HCT116 (cell line): Measurements from ENCODE around the gene CEP120. TPM values are rescaled to one million over a fixed set of nuclear protein-coding genes. Genes with fewer than 3 reads are reported as not detected.
"Not testable (repeated sequence)": the region's sequence is repeated elsewhere in the genome, so short reads cannot be mapped to it uniquely, and the experiment has no call there.

Source experiments
- ATAC-seq: fragments of 200-7000 bp; cut with Tn5 transposase; 2 replicates; pipeline ENCODE4 v1.9.1; 2020; ENCODE audit warnings: mild to moderate bottlenecking, moderate library complexity
- BruUV-seq: library from RNA; stranded (reverse); fragments of 400-500 nt; replicated peaks from 2 replicates; lab custom pipeline; 2021; lab: Mats Ljungman, UMichigan
- CTCF ChIA-PET: fragments of 300-600 bp; sonication (Branson Sonifier 250); formaldehyde crosslinking; loops from one replicate; lab custom pipeline; 2021; ENCODE audit warnings: antibody characterized with exemption; lab: Charles Lee
- POLR2A ChIA-PET: fragments of 300-600, 350-600 bp; sonication (Branson Sonifier 250); formaldehyde crosslinking; loops from one replicate; lab custom pipeline; 2021; ENCODE audit warnings: antibody characterized with exemption; lab: Charles Lee
- RAD21 ChIA-PET, 2 experiments: fragments of 300-600 bp; sonication (Branson Sonifier 250); formaldehyde crosslinking; loops; one replicate each; lab custom pipeline; 2023; ENCODE audit warnings: low total read pairs in 2 of 2; ENCODE audit not compliant: uncharacterized antibody in 2 of 2, unreplicated experiment in 2 of 2, low non-redundant PET in 1 of 2; lab: Charles Lee
- DNase-seq: peaks from one replicate; pipeline ENCODE4 v3.0.0-alpha.2; 2010; ENCODE audit warnings: low read depth, low spot score
- H2AFZ ChIP-seq: fragments of 200-600 bp; shearing (Covaris generic), sonication (generic); 2 replicates; pipeline ENCODE4 v1.6.1; 2017; ENCODE audit warnings: low read depth, mixed run types, mixed read lengths, antibody characterized with exemption, low read length; ENCODE audit not compliant: poor library complexity, severe bottlenecking
- H3K27ac ChIP-seq: 2 replicates; pipeline ENCODE4 v1.5.1; 2012; ENCODE audit warnings: low read depth, low read length
- H3K27me3 ChIP-seq: fragments of 200-600 bp; sonication (generic); 2 replicates; pipeline ENCODE4 v1.6.1; 2016; ENCODE audit warnings: mixed run types, low read length, mixed read lengths; ENCODE audit not compliant: insufficient read depth
- H3K36me3 ChIP-seq, 2 experiments: fragments of 200-500 bp in 1 of 2; fragments of 200-600 bp in 1 of 2; sonication (Bioruptor generic) in 1 of 2; sonication (generic) in 1 of 2; 2 replicates each; pipeline versions ENCODE4 v1.5.1 to v1.6.1; 2014 to 2016; ENCODE audit warnings: low read length in 2 of 2, inconsistent platforms in 1 of 2, mixed read lengths in 1 of 2, mixed run types in 1 of 2; ENCODE audit not compliant: insufficient read depth in 2 of 2, control insufficient read depth in 1 of 2
- H3K4me1 ChIP-seq, 2 experiments: fragments of 200-600 bp in 1 of 2; sonication (generic) in 1 of 2; 2 replicates each; pipeline versions ENCODE4 v1.5.1 to v1.6.1; 2012 to 2017; ENCODE audit warnings: low read length in 2 of 2, inconsistent platforms in 1 of 2, mild to moderate bottlenecking in 1 of 2, mixed read lengths in 1 of 2, mixed run types in 1 of 2, moderate library complexity in 1 of 2; ENCODE audit not compliant: insufficient read depth in 2 of 2, control insufficient read depth in 1 of 2
- H3K4me2 ChIP-seq: fragments of 200-600 bp; sonication (generic); 2 replicates; pipeline ENCODE4 v1.6.1; 2017; ENCODE audit warnings: mixed run types, low read length, mixed read lengths
- H3K4me3 ChIP-seq, 2 experiments: fragments of 200-600 bp in 1 of 2; sonication (generic) in 1 of 2; replicated peaks in 1 of 2; 2 replicates each; pipeline ENCODE4 v1.5.1; 2011 to 2016; ENCODE audit warnings: low read length in 2 of 2, control low read depth in 1 of 2, low read depth in 1 of 2, mild to moderate bottlenecking in 1 of 2, mixed read lengths in 1 of 2, mixed run types in 1 of 2
- H3K79me2 ChIP-seq: fragments of 200-600 bp; sonication (generic); 2 replicates; pipeline ENCODE4 v1.6.1; 2017; ENCODE audit warnings: mild to moderate bottlenecking, mixed run types, low read length, moderate library complexity, mixed read lengths; ENCODE audit not compliant: insufficient read depth
- H3K9ac ChIP-seq: fragments of 200-600 bp; sonication (generic); 2 replicates; pipeline ENCODE4 v1.6.1; 2016; ENCODE audit warnings: low read length, mixed read lengths
- H3K9me2 ChIP-seq: fragments of 200-600 bp; sonication (generic), shearing (Covaris generic); 2 replicates; pipeline ENCODE4 v1.6.1; 2017; ENCODE audit warnings: mixed run types, mild to moderate bottlenecking, moderate library complexity; ENCODE audit not compliant: insufficient read depth
- H3K9me3 ChIP-seq, 2 experiments: fragments of 200-500 bp in 1 of 2; fragments of 200-600 bp in 1 of 2; sonication (Bioruptor generic) in 1 of 2; sonication (generic) in 1 of 2; 2 replicates each; pipeline ENCODE4 v1.6.1; 2014 to 2017; ENCODE audit warnings: low read length in 2 of 2, mixed read lengths in 2 of 2, inconsistent platforms in 1 of 2, low read depth in 1 of 2, mild to moderate bottlenecking in 1 of 2, mixed run types in 1 of 2, moderate library complexity in 1 of 2; ENCODE audit not compliant: control insufficient read depth in 1 of 2, insufficient read depth in 1 of 2
- H4K20me1 ChIP-seq: fragments of 200-600 bp; sonication (generic), shearing (Covaris generic); 2 replicates; pipeline ENCODE4 v1.6.1; 2017; ENCODE audit warnings: mixed run types, mild to moderate bottlenecking, moderate library complexity; ENCODE audit not compliant: insufficient read depth
- ATF3 ChIP-seq: IDR thresholded peaks from 2 replicates; pipeline ENCODE4 v1.6.1; 2012
- CBX3 ChIP-seq: IDR thresholded peaks from 2 replicates; pipeline ENCODE4 v1.6.1; 2012; ENCODE audit warnings: low read depth
- CEBPB ChIP-seq: IDR thresholded peaks from 2 replicates; pipeline ENCODE4 v1.6.1; 2012; ENCODE audit warnings: low read depth
- CTCF ChIP-seq, 3 experiments: fragments of 200-600 bp in 1 of 3; sonication (generic) in 1 of 3; IDR thresholded peaks in 2 of 3; conservative IDR thresholded peaks in 1 of 3; 2 replicates each; pipeline ENCODE4 v1.5.1; 2012 to 2017; ENCODE audit warnings: low read depth in 2 of 3, low read length in 2 of 3, antibody characterized with exemption in 1 of 3, borderline replicate concordance in 1 of 3, control low read depth in 1 of 3, mild to moderate bottlenecking in 1 of 3, mixed read lengths in 1 of 3, mixed run types in 1 of 3, moderate library complexity in 1 of 3; ENCODE audit not compliant: insufficient read depth in 1 of 3
- ELF1 ChIP-seq: IDR thresholded peaks from 2 replicates; pipeline ENCODE4 v1.6.1; 2012; ENCODE audit warnings: low read depth, borderline replicate concordance
- FOSL1 ChIP-seq: IDR thresholded peaks from 2 replicates; pipeline ENCODE4 v1.6.1; 2012; ENCODE audit warnings: low read depth
- MAX ChIP-seq: IDR thresholded peaks from 2 replicates; pipeline ENCODE4 v1.6.1; 2012
- RAD21 ChIP-seq: IDR thresholded peaks from 2 replicates; pipeline ENCODE4 v1.6.1; 2012; ENCODE audit warnings: low read depth, mild to moderate bottlenecking
- REST ChIP-seq: IDR thresholded peaks from 2 replicates; pipeline ENCODE4 v1.6.1; 2012; ENCODE audit warnings: low read depth
- SRF ChIP-seq: IDR thresholded peaks from 2 replicates; pipeline ENCODE4 v1.6.1; 2012; ENCODE audit warnings: low read depth
- TCF7L2 ChIP-seq: IDR thresholded peaks from 2 replicates; pipeline ENCODE4 v1.7.0; 2011; ENCODE audit warnings: borderline replicate concordance, inconsistent platforms; ENCODE audit not compliant: insufficient read depth, insufficient read length; ENCODE audit errors: extremely low read depth
- YY1 ChIP-seq: IDR thresholded peaks from 2 replicates; pipeline ENCODE4 v1.6.1; 2011; ENCODE audit warnings: low read length, low read depth, moderate library complexity, mild to moderate bottlenecking; ENCODE audit not compliant: insufficient replicate concordance; ENCODE audit errors: extremely low read depth
- ZFX ChIP-seq: fragments of 450-650 bp; IDR thresholded peaks from 2 replicates; pipeline ENCODE4 v1.6.1; 2017
- ZNF274 ChIP-seq: fragments of 200-500 bp; sonication (Bioruptor generic); IDR thresholded peaks from 2 replicates; pipeline ENCODE4 v1.6.1; 2014; ENCODE audit warnings: mild to moderate bottlenecking, low read depth, low read length, inconsistent platforms
- intact Hi-C: fragments of 100-400 bp; cut with micrococcal nuclease; formaldehyde crosslinking; loops from 2 replicates; pipeline ENCODE4 v1.10.0; 2022
- total RNA-seq: library from RNA; stranded (reverse); gene quantifications from one replicate; pipeline ENCODE4 v1.2.1, GENCODE V29; 2021; ENCODE audit not compliant: unreplicated experiment

Gene CEP120
- total RNA-seq, 1 experiment from 2014 or later: 30.2 TPM

GRCh38 chr5:123400870-123401291 lies 22.3 kb downstream of the CEP120 start:
- H3K4me1 ChIP-seq, DNase-seq, H3K27ac ChIP-seq, CTCF ChIA-PET, BruUV-seq, H3K4me2 ChIP-seq, H3K36me3 ChIP-seq, H3K9ac ChIP-seq, RAD21 ChIA-PET, H3K27me3 ChIP-seq, ATAC-seq, H3K79me2 ChIP-seq, H3K9me3 ChIP-seq, H3K9me2 ChIP-seq, H2AFZ ChIP-seq, intact Hi-C loops, H4K20me1 ChIP-seq, H3K4me3 ChIP-seq: not testable (repeated sequence)
- POLR2A ChIA-PET: interaction anchor here (0.6 kb wide), 1 partner anchor 111 kb away, joined by 3 read pairs; the partner anchor contains the start of gene CSNK1G3

- H3K36me3 ChIP-seq: peaks cover 0 to 6% of the 10 kb centered on the region in 2 experiments; a peak in 2 of 4 replicates
- RAD21 ChIA-PET: no interaction called here
- H3K9me3 ChIP-seq: no peaks in the 10 kb centered on the region
- no peak overlapping the region for H2AFZ ChIP-seq
- H3K4me3 ChIP-seq: no peak overlapping the region
- no peaks in the 10 kb centered on the region; the same call in 1 of the 2 replicates for H4K20me1 ChIP-seq
- no peaks in the 10 kb centered on the region for H3K27me3 ChIP-seq
- no TSS peak for BruUV-seq
- no peak overlapping the region for H3K27ac ChIP-seq
- no peak overlapping the region for H3K4me2 ChIP-seq
- POLR2A ChIA-PET: interaction anchor here (0.5 kb wide), 1 partner anchor 50 kb away, joined by 3 read pairs; no protein-coding TSS in a partner anchor
- no peak overlapping the region for H3K9ac ChIP-seq
- intact Hi-C loops: no loop called here
- H3K79me2 ChIP-seq: no peaks in the 10 kb centered on the region
- DNase-seq: no peak
- no peaks in the 10 kb centered on the region for H3K4me1 ChIP-seq
- no peak for TF ChIP-seq ZNF274
- TF ChIP-seq TCF7L2: no peak
- TF ChIP-seq REST: no peak
- TF ChIP-seq CEBPB: no peak
- TF ChIP-seq ATF3: no peak
- no peak for TF ChIP-seq CTCF (IDR thresholded peaks at IDR 0.05 in 2 of 3, conservative IDR thresholded peaks at IDR 0.05 in 1 of 3; ENCODE audit: borderline replicate concordance in 1 of 3, insufficient read depth in 1 of 3, low read depth in 2 of 3, low read length in 2 of 3)
- TF ChIP-seq SRF: no peak
- TF ChIP-seq MAX: no peak
- no peak for TF ChIP-seq YY1
- TF ChIP-seq CBX3: no peak
- TF ChIP-seq RAD21: no peak
- TF ChIP-seq FOSL1: no peak
- no peak for TF ChIP-seq ZFX
- no peak for TF ChIP-seq ELF1
- CTCF ChIA-PET: no interaction called here
- no peak for ATAC-seq
- H3K9me2 ChIP-seq: no peaks in the 10 kb centered on the region
Observed at GRCh38 chr5:123398058-123398733, 25.0 kb downstream of the CEP120 start.
